B cell (primary cell): Measurements from ENCODE around the gene ARID3A.

Experiments used
- CTCF ChIP-seq: fragments of 200-600 bp; IDR thresholded peaks from one replicate; pipeline ENCODE4 v1.8.0; 2022; ENCODE audit warnings: antibody characterized with exemption, mild to moderate bottlenecking
- EZH2 ChIP-seq: IDR thresholded peaks from 2 replicates; pipeline ENCODE4 v1.6.1; 2012; ENCODE audit warnings: borderline replicate concordance, low read depth, mild to moderate bottlenecking, moderate library complexity, low read length; ENCODE audit not compliant: insufficient read depth, poor library complexity, severe bottlenecking

- TF ChIP-seq CTCF (no peak), EZH2 (no peak)
Measured at GRCh38 chr19:948842-949496, 23.1 kb downstream of the ARID3A start.
